IPS-15b (cell line): ENCODE measurements around the gene CROCC.
"Not testable (repeated sequence)": the region's sequence is repeated elsewhere in the genome, so short reads cannot be mapped to it uniquely, and the experiment has no call there.

Experiments used
- H3K27me3 ChIP-seq: one replicate; pipeline ENCODE4 v1.6.1; 2013; ENCODE audit warnings: low read length; ENCODE audit not compliant: control insufficient read depth, insufficient read depth
- H3K36me3 ChIP-seq: one replicate; pipeline ENCODE4 v1.6.1; 2013; ENCODE audit warnings: low read length; ENCODE audit not compliant: control insufficient read depth, insufficient read depth
- H3K4me1 ChIP-seq: one replicate; pipeline ENCODE4 v1.6.1; 2013; ENCODE audit warnings: mild to moderate bottlenecking, low read length; ENCODE audit not compliant: control insufficient read depth, insufficient read depth
- H3K4me3 ChIP-seq: one replicate; pipeline ENCODE4 v1.5.1; 2013; ENCODE audit warnings: low read depth, low read length
- H3K9ac ChIP-seq: one replicate; pipeline ENCODE4 v1.6.1; 2013; ENCODE audit warnings: low read depth, mild to moderate bottlenecking, low read length
- H3K9me3 ChIP-seq: one replicate; pipeline ENCODE4 v1.6.1; 2013; ENCODE audit warnings: mild to moderate bottlenecking, low read length; ENCODE audit not compliant: control insufficient read depth, insufficient read depth

The CROCC gene

DNA sequence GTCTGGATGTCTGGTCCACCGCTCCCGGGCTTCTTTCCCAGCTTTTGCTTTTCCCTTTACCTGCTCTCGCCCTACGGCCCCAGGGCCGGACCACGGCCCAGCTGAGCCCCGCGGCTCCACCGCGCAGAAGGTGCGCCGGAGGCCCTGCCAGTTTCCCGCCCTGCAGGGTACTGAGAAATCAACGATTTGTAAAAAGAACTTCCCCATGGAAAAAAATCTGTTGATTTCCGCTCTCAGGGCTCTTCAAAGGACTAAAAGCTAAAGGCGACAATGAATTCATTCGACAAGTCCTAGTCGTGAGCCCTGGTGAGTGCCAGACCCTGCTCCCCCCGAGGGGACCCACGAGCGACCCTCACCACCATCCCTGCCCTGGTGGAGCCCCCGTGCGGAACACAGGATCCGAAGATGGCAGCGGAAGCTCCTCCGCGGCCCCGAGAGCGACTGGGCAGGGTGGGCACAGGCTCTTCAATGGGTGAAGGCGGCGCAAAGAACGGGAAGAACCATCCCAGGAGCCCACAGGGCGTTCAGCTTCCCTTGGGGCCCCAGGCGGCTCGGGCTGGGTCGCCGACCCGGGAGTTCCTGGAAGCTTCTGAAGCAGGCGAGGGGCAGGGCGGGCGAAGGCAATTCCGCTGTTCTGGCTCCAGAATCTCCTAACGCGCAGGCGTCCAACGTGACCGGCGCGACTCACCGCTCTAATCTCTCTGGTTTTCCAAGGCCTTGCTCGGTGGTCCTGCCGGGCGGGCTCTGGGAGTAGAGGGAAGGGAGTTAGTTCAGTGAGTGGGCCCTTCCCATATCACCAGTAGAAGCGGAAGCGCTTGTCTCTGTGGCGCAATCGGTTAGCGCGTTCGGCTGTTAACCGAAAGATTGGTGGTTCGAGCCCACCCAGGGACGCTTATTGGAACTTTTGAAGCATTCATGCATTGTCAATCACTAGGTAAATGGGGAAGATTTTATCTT lies 32.6 kb upstream of the CROCC start:
- H3K9ac ChIP-seq = peak overlapping the region; percentile 85
- H3K4me3 ChIP-seq = peak overlapping the region; percentile 74
- H3K27me3 ChIP-seq = peaks cover 2% of the 10 kb centered on the region

DNA sequence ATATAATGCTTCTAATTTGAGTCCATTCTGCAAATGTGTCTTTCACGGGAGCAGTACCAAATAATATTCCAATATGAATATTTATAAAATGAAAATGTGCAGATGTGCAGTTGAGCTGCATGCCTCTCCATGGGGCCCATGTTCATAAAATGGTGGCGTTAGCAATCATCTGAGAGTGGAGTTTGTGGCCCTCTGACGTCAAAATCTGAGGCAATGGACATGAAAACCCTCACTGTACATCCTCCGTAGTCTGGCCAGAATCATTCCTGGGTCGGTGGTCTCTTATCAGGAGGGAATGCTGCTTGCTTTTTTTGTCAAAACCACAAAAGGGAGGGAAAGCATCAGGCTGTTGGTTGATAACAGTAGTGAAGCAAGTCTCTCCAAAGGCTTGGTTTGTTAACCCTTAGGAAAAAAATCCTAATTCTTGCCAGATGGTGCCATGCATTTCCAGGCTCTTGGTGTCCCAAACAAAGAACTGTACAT lies 31.2 kb upstream of the CROCC start:
- not testable (repeated sequence) for H3K27me3 ChIP-seq, H3K4me1 ChIP-seq, H3K4me3 ChIP-seq, H3K9ac ChIP-seq, H3K9me3 ChIP-seq, H3K36me3 ChIP-seq

More for the DNA sequence above, 32.6 kb upstream of the CROCC start:
- Histone ChIP-seq H3K9me3 (no peaks in the 10 kb centered on the region), H3K4me1 (no peaks in the 10 kb centered on the region), H3K36me3 (no peaks in the 10 kb centered on the region)

DNA sequence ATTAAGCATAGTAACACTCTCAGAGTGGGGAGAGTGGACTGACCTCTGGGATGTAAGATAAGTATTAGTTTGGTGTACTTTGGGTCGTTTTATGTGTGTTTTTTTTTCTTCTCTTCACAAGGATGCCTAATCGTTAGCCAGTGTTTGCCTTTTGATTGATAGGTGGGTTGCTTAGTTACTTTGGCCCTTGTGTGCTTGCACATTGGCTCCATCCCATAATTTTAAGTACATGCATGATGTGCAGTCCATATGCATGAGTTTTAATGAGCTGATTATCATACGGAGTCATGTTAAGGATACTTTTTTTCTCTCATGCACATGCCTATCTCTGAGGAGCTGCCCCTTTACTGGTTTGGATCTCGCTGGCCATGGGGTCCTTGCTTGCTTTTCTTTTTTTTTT lies 30.7 kb upstream of the CROCC start:
- H3K27me3 ChIP-seq, H3K4me3 ChIP-seq, H3K9ac ChIP-seq, H3K36me3 ChIP-seq, H3K4me1 ChIP-seq, H3K9me3 ChIP-seq: not testable (repeated sequence)

GRCh38 chr1:16892978-16893525 lies 28.7 kb upstream of the CROCC start:
- H3K9me3 ChIP-seq, H3K27me3 ChIP-seq, H3K9ac ChIP-seq, H3K4me1 ChIP-seq, H3K36me3 ChIP-seq, H3K4me3 ChIP-seq: not testable (repeated sequence)

DNA sequence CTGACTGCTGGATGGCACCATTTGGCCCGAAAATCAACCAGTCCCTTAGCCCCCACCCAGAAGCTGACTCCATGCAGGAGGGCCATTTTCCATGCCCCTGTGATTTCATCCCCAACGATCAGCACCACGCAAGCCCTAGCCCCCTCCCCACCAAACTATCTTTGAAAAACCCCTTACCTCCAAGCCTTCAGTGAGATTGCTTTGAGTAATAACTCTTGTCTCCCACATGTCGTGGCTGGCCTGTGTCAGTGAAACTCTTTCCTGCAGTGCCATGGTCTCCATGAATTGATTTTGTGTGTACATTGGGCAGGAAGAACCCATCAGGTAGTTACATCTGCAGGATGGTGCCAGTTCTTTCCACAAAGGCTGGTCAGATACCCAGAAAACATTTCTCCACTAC lies 27.9 kb upstream of the CROCC start:
- not testable (repeated sequence) for H3K27me3 ChIP-seq, H3K9me3 ChIP-seq, H3K36me3 ChIP-seq, H3K4me1 ChIP-seq, H3K4me3 ChIP-seq, H3K9ac ChIP-seq

DNA sequence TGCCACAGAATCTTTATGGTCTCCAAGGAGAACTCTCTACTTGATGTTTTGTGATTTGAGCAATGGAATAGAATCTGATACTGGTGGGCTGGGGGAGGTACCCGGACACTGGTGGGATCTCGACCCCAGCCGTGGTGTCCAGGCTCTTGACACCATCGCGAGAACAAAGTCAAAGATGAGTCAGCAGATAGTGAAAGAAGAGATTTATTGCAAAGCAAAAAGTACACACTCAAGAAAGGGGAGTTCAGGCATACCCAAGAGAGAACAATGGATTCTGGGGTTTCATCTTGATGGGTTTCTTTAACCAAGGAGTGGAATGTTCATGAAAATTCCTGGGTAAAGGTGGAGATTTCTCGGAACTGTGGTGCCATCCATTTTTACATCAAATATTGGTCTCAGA lies 27.4 kb upstream of the CROCC start:
- H3K4me1 ChIP-seq, H3K27me3 ChIP-seq, H3K9ac ChIP-seq, H3K36me3 ChIP-seq, H3K4me3 ChIP-seq, H3K9me3 ChIP-seq: not testable (repeated sequence)

GRCh38 chr1:16895233-16895597 lies 26.5 kb upstream of the CROCC start:
- not testable (repeated sequence) for H3K9ac ChIP-seq, H3K27me3 ChIP-seq, H3K4me3 ChIP-seq, H3K36me3 ChIP-seq, H3K4me1 ChIP-seq, H3K9me3 ChIP-seq

GRCh38 chr1:16895598-16896315 lies 26.0 kb upstream of the CROCC start, which contains the start of gene RNU1-2:
RNU1-2 (plus strand) TSS chr1:16895980.
- H3K36me3 ChIP-seq, H3K27me3 ChIP-seq, H3K4me1 ChIP-seq, H3K9me3 ChIP-seq: not testable (repeated sequence)
- peak within 1 kb of the TSS; percentile 48 for H3K4me3 ChIP-seq
- peak within 1 kb of the TSS; percentile 49 for H3K9ac ChIP-seq

- peak overlapping the region; percentile 49 for H3K9ac ChIP-seq
- H3K27me3 ChIP-seq, H3K4me1 ChIP-seq, H3K36me3 ChIP-seq, H3K9me3 ChIP-seq: not testable (repeated sequence)
- peak overlapping the region; percentile 48 for H3K4me3 ChIP-seq
These were observed 25.2 kb upstream of the CROCC start for GRCh38 chr1:16896316-16897055.

DNA sequence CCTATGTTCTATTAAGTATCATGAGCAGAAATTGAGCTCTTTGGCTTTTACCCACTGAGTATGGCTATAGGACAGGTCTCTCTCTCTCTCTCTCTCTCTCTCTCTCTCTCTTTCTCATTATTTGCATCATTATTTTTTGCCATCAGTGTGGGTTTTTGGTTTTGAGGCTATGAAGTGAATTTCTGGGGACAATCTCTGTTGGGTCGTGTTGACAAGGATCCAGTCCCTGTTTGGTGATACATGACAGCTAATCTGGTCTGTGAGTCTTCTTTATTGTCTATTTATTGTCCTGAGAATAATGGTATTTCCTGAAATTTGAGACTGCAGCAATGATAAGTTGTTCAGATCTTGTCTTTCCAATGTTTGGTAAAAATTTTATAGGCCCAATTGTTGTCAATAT lies 24.1 kb upstream of the CROCC start:
- H3K4me3 ChIP-seq, H3K27me3 ChIP-seq, H3K4me1 ChIP-seq, H3K36me3 ChIP-seq, H3K9me3 ChIP-seq, H3K9ac ChIP-seq: not testable (repeated sequence)

- H3K9ac ChIP-seq = not testable (repeated sequence)
These were observed 23.4 kb upstream of the CROCC start for GRCh38 chr1:16898298-16898697.

More at GRCh38 chr1:16898298-16898697, 23.4 kb upstream of the CROCC start:
- H3K4me3 ChIP-seq, H3K9me3 ChIP-seq, H3K27me3 ChIP-seq, H3K36me3 ChIP-seq, H3K4me1 ChIP-seq: not testable (repeated sequence)
